ENCODE measurements around the gene FYB2.
"Not testable (repeated sequence)": the region's sequence is repeated elsewhere in the genome, so short reads cannot be mapped to it uniquely, and the experiment has no call there.

The FYB2 gene

GRCh38 chr1:56795870-56796269 is 23.3 kb downstream of the FYB2 start:
- no peak for DNase-seq (ENCODE audit: low spot score)

GRCh38 chr1:56790036-56790435 is 29.2 kb downstream of the FYB2 start:
- no peak for DNase-seq (ENCODE audit: low spot score)

- DNase-seq (ENCODE audit: low spot score): no peak
Measured at GRCh38 chr1:56788588-56788987, 30.6 kb downstream of the FYB2 start.

- no peak for DNase-seq (ENCODE audit: low spot score)
Measured at GRCh38 chr1:56788102-56788501, 31.1 kb downstream of the FYB2 start.

GRCh38 chr1:56787330-56787729 is 31.9 kb downstream of the FYB2 start:
- DNase-seq (ENCODE audit: low spot score): no peak

- no peak for DNase-seq (ENCODE audit: low spot score)
Measured at GRCh38 chr1:56782773-56783172, 36.4 kb downstream of the FYB2 start.

- no peak for DNase-seq (ENCODE audit: low spot score)
Measured at GRCh38 chr1:56780826-56781225, 38.4 kb downstream of the FYB2 start.

- DNase-seq (ENCODE audit: low spot score): no peak
Measured at GRCh38 chr1:56780128-56780750, 39.0 kb downstream of the FYB2 start.

- no peak for DNase-seq (ENCODE audit: low spot score)
Measured at GRCh38 chr1:56777972-56778371, 41.2 kb downstream of the FYB2 start.

GRCh38 chr1:56774732-56775131 is 44.5 kb downstream of the FYB2 start:
- not testable (repeated sequence) for DNase-seq (ENCODE audit: low spot score)

GRCh38 chr1:56774067-56774609 is 45.1 kb downstream of the FYB2 start:
- no peak for DNase-seq (ENCODE audit: low spot score)

GRCh38 chr1:56773341-56774066 is 45.7 kb downstream of the FYB2 start:
- no peak for DNase-seq (ENCODE audit: low spot score)

GRCh38 chr1:56771717-56772116 is 47.5 kb downstream of the FYB2 start:
- DNase-seq (ENCODE audit: low spot score): no peak

GRCh38 chr1:56758794-56759193 is 60.4 kb downstream of the FYB2 start:
- DNase-seq (ENCODE audit: low spot score): no peak

GRCh38 chr1:56758135-56758534 is 61.1 kb downstream of the FYB2 start:
- DNase-seq (ENCODE audit: low spot score): no peak

GRCh38 chr1:56755911-56756310 is 63.3 kb downstream of the FYB2 start:
- no peak for DNase-seq (ENCODE audit: low spot score)

- peak; percentile 8 for DNase-seq (ENCODE audit: low spot score)
Measured at GRCh38 chr1:56754708-56755479, 64.3 kb downstream of the FYB2 start.

- DNase-seq (ENCODE audit: low spot score): no peak
Measured at GRCh38 chr1:56745231-56745630, 74.0 kb downstream of the FYB2 start.

GRCh38 chr1:56728964-56729363 is 90.2 kb downstream of the FYB2 start:
- no peak for DNase-seq (ENCODE audit: low spot score)

GRCh38 chr1:56726706-56727105 is 92.5 kb downstream of the FYB2 start:
- DNase-seq (ENCODE audit: low spot score): no peak

- no peak for DNase-seq (ENCODE audit: low spot score)
Measured at GRCh38 chr1:56719171-56719570, 100.0 kb downstream of the FYB2 start.

GRCh38 chr1:56715156-56715555 is 104.0 kb downstream of the FYB2 start:
- DNase-seq (ENCODE audit: low spot score): no peak

- DNase-seq (ENCODE audit: low spot score): no peak
Measured at GRCh38 chr1:56713112-56713511, 106.1 kb downstream of the FYB2 start.

Measured in HuH-7.5 (cell line).